Progenitor cell of endocrine pancreas (in vitro differentiated cells): ENCODE measurements around the gene SLC9C1. TPM values are rescaled to one million over a fixed set of nuclear protein-coding genes. Genes with fewer than 3 reads are reported as not detected.

Source experiments
- DNase-seq: peaks from one replicate; pipeline ENCODE4 v3.0.0; 2021; ENCODE audit warnings: low spot score; ENCODE audit not compliant: unreplicated experiment
- H3K27ac Mint-ChIP-seq: 2 replicates; pipeline ENCODE4 v1.8.0; 2021; ENCODE audit warnings: mild to moderate bottlenecking, moderate library complexity, mixed read lengths
- H3K27me3 Mint-ChIP-seq: 2 replicates; pipeline ENCODE4 v1.8.0; 2021; ENCODE audit warnings: mixed read lengths
- H3K36me3 Mint-ChIP-seq: 2 replicates; pipeline ENCODE4 v1.8.0; 2022; ENCODE audit warnings: mixed read lengths; ENCODE audit not compliant: insufficient read depth
- H3K4me1 Mint-ChIP-seq: 2 replicates; pipeline ENCODE4 v1.8.0; 2021; ENCODE audit warnings: low read depth, mixed read lengths
- H3K4me3 Mint-ChIP-seq: 2 replicates; pipeline ENCODE4 v1.8.0; 2021; ENCODE audit warnings: low read depth, mild to moderate bottlenecking, moderate library complexity, mixed read lengths
- H3K9me3 Mint-ChIP-seq: 2 replicates; pipeline ENCODE4 v1.8.0; 2021; ENCODE audit warnings: low read depth, mixed read lengths
- CTCF ChIP-seq: fragments of 200-600 bp; sonication (generic); IDR thresholded peaks from one replicate; pipeline ENCODE4 v1.5.0; 2021; ENCODE audit warnings: antibody characterized with exemption, mild to moderate bottlenecking; ENCODE audit not compliant: unreplicated experiment
- long read RNA-seq: library from polyadenylated mRNA; unstranded; transcript quantifications from one replicate; pipeline ENCODE4 v2.0.0, GENCODE V29; 2020
- total RNA-seq: library from RNA; stranded (reverse); gene quantifications from 2 replicates; pipeline ENCODE4 v1.2.1, GENCODE V29; 2021

The SLC9C1 gene
- 1.5 and 2.3 TPM in 2 replicates for total RNA-seq
- long read RNA-seq, partial matches to known transcripts = 1 of 8 reads
- long read RNA-seq, other reads (novel, unspliced or antisense) = 7 of 8 reads

GRCh38 chr3:112293368-112294321, at the start of gene SLC9C1:
SLC9C1 (minus strand) TSS chr3:112294216; CDS start chr3:112286791, 7,425 bp downstream.
- Mint-ChIP-seq H3K27me3 (no peaks in the 10 kb centered on the region), H3K27ac (peak within 1 kb of the TSS; percentile 96), H3K36me3 (no peaks in the 10 kb centered on the region), H3K4me1 (peaks cover 7% of the 10 kb centered on the region), H3K9me3 (peaks cover 7% of the 10 kb centered on the region), H3K4me3 (peak within 1 kb of the TSS; percentile 77)
- peak; percentile 77 for TF ChIP-seq CTCF
- no peak for DNase-seq

- Mint-ChIP-seq H3K27ac (no peak overlapping the region), H3K27me3 (no peaks in the 10 kb centered on the region), H3K4me3 (no peak overlapping the region), H3K36me3 (peaks cover 29% of the 10 kb centered on the region), H3K4me1 (peaks cover 17% of the 10 kb centered on the region), H3K9me3 (peaks cover 3% of the 10 kb centered on the region)
- no peak for DNase-seq
- TF ChIP-seq CTCF = no peak
Measured at GRCh38 chr3:112341386-112341785, 47.4 kb upstream of the SLC9C1 start.

GRCh38 chr3:112339609-112340008, 45.6 kb upstream of the SLC9C1 start:
- no peak for TF ChIP-seq CTCF
- Mint-ChIP-seq H3K4me1 (peaks cover 32% of the 10 kb centered on the region), H3K4me3 (no peak overlapping the region), H3K9me3 (peaks cover 3% of the 10 kb centered on the region), H3K36me3 (peaks cover 22% of the 10 kb centered on the region), H3K27me3 (no peaks in the 10 kb centered on the region), H3K27ac (no peak overlapping the region)
- DNase-seq = no peak

- Mint-ChIP-seq H3K36me3 (peaks cover 19% of the 10 kb centered on the region), H3K27ac (no peak overlapping the region), H3K4me1 (peaks cover 37% of the 10 kb centered on the region)
Measured at GRCh38 chr3:112339134-112339533, 45.1 kb upstream of the SLC9C1 start.

More at GRCh38 chr3:112339134-112339533, 45.1 kb upstream of the SLC9C1 start:
- no peaks in the 10 kb centered on the region for H3K27me3 Mint-ChIP-seq
- no peak for DNase-seq
- no peak for TF ChIP-seq CTCF
- H3K4me3 Mint-ChIP-seq = no peak overlapping the region
- H3K9me3 Mint-ChIP-seq = peaks cover 3% of the 10 kb centered on the region
